SK-N-SH treated with all-trans-retinoic acid at 6 μM for 48 hours (cell line): ENCODE results near the gene HECTD4.

Experiments
- ARNTL ChIP-seq: fragments of 450-650 bp; formaldehyde crosslinking; IDR thresholded peaks from 2 replicates; pipeline ENCODE4 v1.5.0; 2020; ENCODE audit warnings: low read depth, mild to moderate bottlenecking, moderate library complexity, borderline replicate concordance
- CREB5 ChIP-seq: fragments of 250-450 bp; sonication (Bioruptor Pico); IDR thresholded peaks from 2 replicates; pipeline ENCODE4 v1.5.1; 2020; ENCODE audit warnings: low read depth, mild to moderate bottlenecking, moderate library complexity
- CSDC2 ChIP-seq: fragments of 250-450 bp; sonication (Bioruptor Pico); IDR thresholded peaks from 2 replicates; pipeline ENCODE4 v1.5.0; 2020; ENCODE audit warnings: mild to moderate bottlenecking, moderate library complexity
- ESRRG ChIP-seq: fragments of 250-450 bp; sonication (Bioruptor Pico); IDR thresholded peaks from 2 replicates; pipeline ENCODE4 v1.6.1; 2021; ENCODE audit warnings: mild to moderate bottlenecking
- PATZ1 ChIP-seq: fragments of 250-450 bp; sonication (Bioruptor Pico); IDR thresholded peaks from 2 replicates; pipeline ENCODE4 v1.8.0; 2020; ENCODE audit warnings: mild to moderate bottlenecking, moderate library complexity, borderline replicate concordance
- TCF4 ChIP-seq: fragments of 250-450 bp; sonication (Bioruptor Pico); IDR thresholded peaks from 2 replicates; pipeline ENCODE4 v1.8.0; 2021; ENCODE audit warnings: mild to moderate bottlenecking, moderate library complexity, borderline replicate concordance
- TOX ChIP-seq: fragments of 250-450 bp; sonication (Bioruptor Pico); IDR thresholded peaks from 2 replicates; pipeline ENCODE4 v1.8.0; 2021; ENCODE audit warnings: mild to moderate bottlenecking, moderate library complexity, borderline replicate concordance
- TSHZ2 ChIP-seq: fragments of 250-450 bp; sonication (Bioruptor Pico); IDR thresholded peaks from 2 replicates; pipeline ENCODE4 v1.5.0; 2020; ENCODE audit warnings: mild to moderate bottlenecking, moderate library complexity
- ZC3H10 ChIP-seq: fragments of 250-450 bp; sonication (Bioruptor Pico); IDR thresholded peaks from 2 replicates; pipeline ENCODE4 v1.5.1; 2021; ENCODE audit warnings: mild to moderate bottlenecking, moderate library complexity
- ZFP3 ChIP-seq: fragments of 250-450 bp; sonication (Bioruptor Pico); IDR thresholded peaks from 2 replicates; pipeline ENCODE4 v1.5.0; 2020; ENCODE audit warnings: mild to moderate bottlenecking, moderate library complexity
- ZFP30 ChIP-seq: fragments of 450-650 bp; formaldehyde crosslinking; IDR thresholded peaks from 2 replicates; pipeline ENCODE4 v1.5.0; 2022; ENCODE audit warnings: mild to moderate bottlenecking, moderate library complexity
- ZNF70 ChIP-seq: fragments of 450-650 bp; formaldehyde crosslinking; IDR thresholded peaks from 2 replicates; pipeline ENCODE4 v1.5.0; 2020; ENCODE audit warnings: mild to moderate bottlenecking, moderate library complexity

- TF ChIP-seq CSDC2 (CRISPR knock-in tag) (no peak), PATZ1 (CRISPR knock-in tag) (no peak), TOX (CRISPR knock-in tag) (no peak), ZFP3 (CRISPR knock-in tag) (no peak), TCF4 (CRISPR knock-in tag) (no peak), TSHZ2 (CRISPR knock-in tag) (no peak), CREB5 (CRISPR knock-in tag) (no peak), ZNF70 (CRISPR knock-in tag) (no peak), ZFP30 (no peak), ZC3H10 (no peak), ARNTL (CRISPR knock-in tag) (no peak), ESRRG (CRISPR knock-in tag) (no peak)
These were observed 213.7 kb downstream of the HECTD4 start for GRCh38 chr12:112168561-112168971.
